H1 (cell line): Measurements from ENCODE around the gene GALK1. TPM values are rescaled to one million over a fixed set of nuclear protein-coding genes. Genes with fewer than 3 reads are reported as not detected.

ENCODE experiments used
- CTBP2 ChIP-seq: IDR thresholded peaks from 2 replicates; pipeline ENCODE4 v1.7.0; 2011; ENCODE audit warnings: borderline replicate concordance, mild to moderate bottlenecking, moderate library complexity, mixed read lengths, low read length; ENCODE audit not compliant: insufficient read depth, insufficient read length
- HDAC2 ChIP-seq, 2 experiments: fragments of 300-600 bp in 1 of 2; sonication (generic) in 1 of 2; IDR thresholded peaks; 2 replicates each; pipeline ENCODE4 v1.6.1; 2011 to 2012; ENCODE audit warnings: low read depth in 2 of 2, low read length in 2 of 2, mild to moderate bottlenecking in 2 of 2, moderate library complexity in 2 of 2, borderline replicate concordance in 1 of 2, inconsistent platforms in 1 of 2
- KDM1A ChIP-seq: fragments of 200-600, 300-600 bp; sonication (generic); IDR thresholded peaks from 2 replicates; pipeline ENCODE4 v1.7.1; 2016; ENCODE audit warnings: mild to moderate bottlenecking, low read length, borderline replicate concordance
- KDM5A ChIP-seq: fragments of 200-600 bp; IDR thresholded peaks from 2 replicates; pipeline ENCODE4 v1.7.1; 2012; ENCODE audit warnings: mild to moderate bottlenecking, low read length, inconsistent platforms, mixed read lengths
- RXRA ChIP-seq: IDR thresholded peaks from 2 replicates; pipeline ENCODE4 v1.6.1; 2011; ENCODE audit warnings: low read depth, mild to moderate bottlenecking, low read length, moderate library complexity; ENCODE audit not compliant: insufficient read depth
- SAP30 ChIP-seq: fragments of 300-600 bp; sonication (generic); IDR thresholded peaks from 2 replicates; pipeline ENCODE4 v1.7.1; 2012; ENCODE audit warnings: low read length, moderate library complexity, mild to moderate bottlenecking, inconsistent platforms; ENCODE audit not compliant: insufficient read depth, insufficient replicate concordance
- SIRT6 ChIP-seq: IDR thresholded peaks from one replicate; pipeline ENCODE4 v1.7.1; 2012; ENCODE audit warnings: low read length, inconsistent platforms
- SUZ12 ChIP-seq: fragments of 200-600 bp; sonication (generic); IDR thresholded peaks from 2 replicates; pipeline ENCODE4 v1.6.1; 2012; ENCODE audit warnings: mild to moderate bottlenecking, inconsistent platforms, low read length, moderate library complexity, mixed read lengths
- polyA plus RNA-seq, 7 experiments: library from polyadenylated mRNA; depleted of rRNA in 3 of 7; stranded (reverse) in 5 of 7; unstranded in 2 of 7; fragments of >200 nt in 5 of 7; fragments of 200-250 nt in 2 of 7; gene quantifications; 1 replicate in 5 of 7; 2 replicates in 1 of 7; 4 replicates in 1 of 7; pipeline versions ENCODE4 v1.2.1 to v1.2.3, GENCODE V29; 2011 to 2013; ENCODE audit warnings: missing spikeins in 2 of 7, mixed read lengths in 2 of 7
- total RNA-seq: library from RNA; stranded (reverse); fragmentation: NEBNext Ultra II Directional; extraction: Animal tissue kit (Norgen Biotek cat#: 25700); gene quantifications from 2 replicates; pipeline ENCODE4 v1.2.1, GENCODE V29; 2021
- TF ChIP-seq, protein P1 (sequence below): fragments of 300-600 bp; sonication (generic); IDR thresholded peaks from 2 replicates; pipeline ENCODE4 v1.7.1; 2012; ENCODE audit warnings: low read length, moderate library complexity, mild to moderate bottlenecking, inconsistent platforms; ENCODE audit not compliant: insufficient replicate concordance

The GALK1 gene
- total and polyA plus RNA-seq, 2 of the 8 experiments (the other 6 are each of a cell fraction or from before 2014, with no cell fraction given) = 34.1 to 47.9 TPM

GRCh38 chr17:75763613-75764416 lies 1.2 kb downstream of the GALK1 start (continued):
- TF ChIP-seq, protein P1, sequence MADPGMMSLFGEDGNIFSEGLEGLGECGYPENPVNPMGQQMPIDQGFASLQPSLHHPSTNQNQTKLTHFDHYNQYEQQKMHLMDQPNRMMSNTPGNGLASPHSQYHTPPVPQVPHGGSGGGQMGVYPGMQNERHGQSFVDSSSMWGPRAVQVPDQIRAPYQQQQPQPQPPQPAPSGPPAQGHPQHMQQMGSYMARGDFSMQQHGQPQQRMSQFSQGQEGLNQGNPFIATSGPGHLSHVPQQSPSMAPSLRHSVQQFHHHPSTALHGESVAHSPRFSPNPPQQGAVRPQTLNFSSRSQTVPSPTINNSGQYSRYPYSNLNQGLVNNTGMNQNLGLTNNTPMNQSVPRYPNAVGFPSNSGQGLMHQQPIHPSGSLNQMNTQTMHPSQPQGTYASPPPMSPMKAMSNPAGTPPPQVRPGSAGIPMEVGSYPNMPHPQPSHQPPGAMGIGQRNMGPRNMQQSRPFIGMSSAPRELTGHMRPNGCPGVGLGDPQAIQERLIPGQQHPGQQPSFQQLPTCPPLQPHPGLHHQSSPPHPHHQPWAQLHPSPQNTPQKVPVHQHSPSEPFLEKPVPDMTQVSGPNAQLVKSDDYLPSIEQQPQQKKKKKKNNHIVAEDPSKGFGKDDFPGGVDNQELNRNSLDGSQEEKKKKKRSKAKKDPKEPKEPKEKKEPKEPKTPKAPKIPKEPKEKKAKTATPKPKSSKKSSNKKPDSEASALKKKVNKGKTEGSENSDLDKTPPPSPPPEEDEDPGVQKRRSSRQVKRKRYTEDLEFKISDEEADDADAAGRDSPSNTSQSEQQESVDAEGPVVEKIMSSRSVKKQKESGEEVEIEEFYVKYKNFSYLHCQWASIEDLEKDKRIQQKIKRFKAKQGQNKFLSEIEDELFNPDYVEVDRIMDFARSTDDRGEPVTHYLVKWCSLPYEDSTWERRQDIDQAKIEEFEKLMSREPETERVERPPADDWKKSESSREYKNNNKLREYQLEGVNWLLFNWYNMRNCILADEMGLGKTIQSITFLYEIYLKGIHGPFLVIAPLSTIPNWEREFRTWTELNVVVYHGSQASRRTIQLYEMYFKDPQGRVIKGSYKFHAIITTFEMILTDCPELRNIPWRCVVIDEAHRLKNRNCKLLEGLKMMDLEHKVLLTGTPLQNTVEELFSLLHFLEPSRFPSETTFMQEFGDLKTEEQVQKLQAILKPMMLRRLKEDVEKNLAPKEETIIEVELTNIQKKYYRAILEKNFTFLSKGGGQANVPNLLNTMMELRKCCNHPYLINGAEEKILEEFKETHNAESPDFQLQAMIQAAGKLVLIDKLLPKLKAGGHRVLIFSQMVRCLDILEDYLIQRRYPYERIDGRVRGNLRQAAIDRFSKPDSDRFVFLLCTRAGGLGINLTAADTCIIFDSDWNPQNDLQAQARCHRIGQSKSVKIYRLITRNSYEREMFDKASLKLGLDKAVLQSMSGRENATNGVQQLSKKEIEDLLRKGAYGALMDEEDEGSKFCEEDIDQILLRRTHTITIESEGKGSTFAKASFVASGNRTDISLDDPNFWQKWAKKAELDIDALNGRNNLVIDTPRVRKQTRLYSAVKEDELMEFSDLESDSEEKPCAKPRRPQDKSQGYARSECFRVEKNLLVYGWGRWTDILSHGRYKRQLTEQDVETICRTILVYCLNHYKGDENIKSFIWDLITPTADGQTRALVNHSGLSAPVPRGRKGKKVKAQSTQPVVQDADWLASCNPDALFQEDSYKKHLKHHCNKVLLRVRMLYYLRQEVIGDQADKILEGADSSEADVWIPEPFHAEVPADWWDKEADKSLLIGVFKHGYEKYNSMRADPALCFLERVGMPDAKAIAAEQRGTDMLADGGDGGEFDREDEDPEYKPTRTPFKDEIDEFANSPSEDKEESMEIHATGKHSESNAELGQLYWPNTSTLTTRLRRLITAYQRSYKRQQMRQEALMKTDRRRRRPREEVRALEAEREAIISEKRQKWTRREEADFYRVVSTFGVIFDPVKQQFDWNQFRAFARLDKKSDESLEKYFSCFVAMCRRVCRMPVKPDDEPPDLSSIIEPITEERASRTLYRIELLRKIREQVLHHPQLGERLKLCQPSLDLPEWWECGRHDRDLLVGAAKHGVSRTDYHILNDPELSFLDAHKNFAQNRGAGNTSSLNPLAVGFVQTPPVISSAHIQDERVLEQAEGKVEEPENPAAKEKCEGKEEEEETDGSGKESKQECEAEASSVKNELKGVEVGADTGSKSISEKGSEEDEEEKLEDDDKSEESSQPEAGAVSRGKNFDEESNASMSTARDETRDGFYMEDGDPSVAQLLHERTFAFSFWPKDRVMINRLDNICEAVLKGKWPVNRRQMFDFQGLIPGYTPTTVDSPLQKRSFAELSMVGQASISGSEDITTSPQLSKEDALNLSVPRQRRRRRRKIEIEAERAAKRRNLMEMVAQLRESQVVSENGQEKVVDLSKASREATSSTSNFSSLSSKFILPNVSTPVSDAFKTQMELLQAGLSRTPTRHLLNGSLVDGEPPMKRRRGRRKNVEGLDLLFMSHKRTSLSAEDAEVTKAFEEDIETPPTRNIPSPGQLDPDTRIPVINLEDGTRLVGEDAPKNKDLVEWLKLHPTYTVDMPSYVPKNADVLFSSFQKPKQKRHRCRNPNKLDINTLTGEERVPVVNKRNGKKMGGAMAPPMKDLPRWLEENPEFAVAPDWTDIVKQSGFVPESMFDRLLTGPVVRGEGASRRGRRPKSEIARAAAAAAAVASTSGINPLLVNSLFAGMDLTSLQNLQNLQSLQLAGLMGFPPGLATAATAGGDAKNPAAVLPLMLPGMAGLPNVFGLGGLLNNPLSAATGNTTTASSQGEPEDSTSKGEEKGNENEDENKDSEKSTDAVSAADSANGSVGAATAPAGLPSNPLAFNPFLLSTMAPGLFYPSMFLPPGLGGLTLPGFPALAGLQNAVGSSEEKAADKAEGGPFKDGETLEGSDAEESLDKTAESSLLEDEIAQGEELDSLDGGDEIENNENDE = no peak
- TF ChIP-seq HDAC2 (IDR thresholded peaks at IDR 0.05; ENCODE audit: borderline replicate concordance in 1 of 2, low read depth in 2 of 2, low read length in 2 of 2) (no peak), KDM1A (no peak), SUZ12 (no peak), SIRT6 (no peak), KDM5A (no peak), SAP30 (no peak), CTBP2 (no peak), RXRA (no peak)
